ENCODE measurements around the gene EPM2A. TPM values are rescaled to one million over a fixed set of nuclear protein-coding genes. Genes with fewer than 3 reads are reported as not detected.
"Not testable (repeated sequence)": the region's sequence is repeated elsewhere in the genome, so short reads cannot be mapped to it uniquely, and the experiment has no call there.

Gene EPM2A
- total RNA-seq, 1 donor from 2014 or later, result 9.6 TPM

GRCh38 chr6:145744619-145745018, 9.3 kb upstream of the EPM2A start:
- TF ChIP-seq CTCF (IDR thresholded peaks at IDR 0.05) (no peak), EZH2phosphoT487 (IDR thresholded peaks at IDR 0.05) (no peak), EZH2 (IDR thresholded peaks at IDR 0.05) (no peak)
- H3K27me3 Mint-ChIP-seq (ENCODE audit: insufficient read depth, low read depth), result peaks cover 2% of the 10 kb centered on the region

GRCh38 chr6:145743332-145743731, 8.0 kb upstream of the EPM2A start:
- H3K9ac ChIP-seq, result no peak overlapping the region
- Mint-ChIP-seq H3K27me3 (ENCODE audit: insufficient read depth, low read depth) (peaks cover 4% of the 10 kb centered on the region), H3K36me3 (peaks cover 4% of the 10 kb centered on the region), H3K9me3 (peaks cover 23% of the 10 kb centered on the region), H3K27ac (no peak overlapping the region), H3K4me3 (no peak overlapping the region), H3K4me1 (no peaks in the 10 kb centered on the region)
- peaks cover 5% of the 10 kb centered on the region for H3F3A ChIP-seq (ENCODE audit: low read depth)
- H3K4me3 ChIP-seq, result no peak overlapping the region
- H3K27ac ChIP-seq, result no peak overlapping the region
- no peak overlapping the region for H3K4me2 ChIP-seq
- H3K27me3 ChIP-seq, result no peaks in the 10 kb centered on the region
- TF ChIP-seq EZH2phosphoT487 (IDR thresholded peaks at IDR 0.05) (no peak), CTCF (IDR thresholded peaks at IDR 0.05) (no peak), EZH2 (IDR thresholded peaks at IDR 0.05) (no peak)
- no peaks in the 10 kb centered on the region for H4K20me1 ChIP-seq (ENCODE audit: low read depth)
- H3K79me2 ChIP-seq (ENCODE audit: low read depth), result no peaks in the 10 kb centered on the region
- no peaks in the 10 kb centered on the region for H3K36me3 ChIP-seq
- H3K4me1 ChIP-seq, result no peaks in the 10 kb centered on the region
- no peaks in the 10 kb centered on the region for H3K9me3 ChIP-seq (ENCODE audit: low read depth)
- DNase-seq (ENCODE audit: low spot score), result no peak
- H2AFZ ChIP-seq (replicated peaks), result no peak overlapping the region

More at GRCh38 chr6:145744619-145745018, 9.3 kb upstream of the EPM2A start:
- Histone ChIP-seq H3K9ac (no peak overlapping the region), H3K4me1 (no peaks in the 10 kb centered on the region), H3K79me2 (ENCODE audit: low read depth) (no peaks in the 10 kb centered on the region), H3K4me3 (no peak overlapping the region), H3K27me3 (no peaks in the 10 kb centered on the region), H3F3A (ENCODE audit: low read depth) (no peaks in the 10 kb centered on the region), H3K27ac (no peak overlapping the region), H3K36me3 (no peaks in the 10 kb centered on the region), H3K9me3 (ENCODE audit: low read depth) (no peaks in the 10 kb centered on the region), H2AFZ (replicated peaks) (no peak overlapping the region), H4K20me1 (ENCODE audit: low read depth) (no peaks in the 10 kb centered on the region), H3K4me2 (no peak overlapping the region)
- Mint-ChIP-seq H3K4me1 (no peaks in the 10 kb centered on the region), H3K36me3 (peaks cover 4% of the 10 kb centered on the region), H3K27ac (no peak overlapping the region), H3K9me3 (peaks cover 19% of the 10 kb centered on the region), H3K4me3 (no peak overlapping the region)
- no peak for DNase-seq (ENCODE audit: low spot score)

GRCh38 chr6:145742472-145742871, 7.2 kb upstream of the EPM2A start:
- not testable (repeated sequence) for H3K27ac Mint-ChIP-seq; H3K36me3 ChIP-seq; H3K9ac ChIP-seq; H3K4me1 ChIP-seq; H3K27me3 Mint-ChIP-seq (ENCODE audit: insufficient read depth, low read depth); DNase-seq (ENCODE audit: low spot score); H3K4me3 Mint-ChIP-seq; H3K36me3 Mint-ChIP-seq; H3K9me3 ChIP-seq (ENCODE audit: low read depth); H3F3A ChIP-seq (ENCODE audit: low read depth); H3K4me1 Mint-ChIP-seq; H3K27me3 ChIP-seq; H3K27ac ChIP-seq; H3K79me2 ChIP-seq (ENCODE audit: low read depth); H4K20me1 ChIP-seq (ENCODE audit: low read depth); H3K4me3 ChIP-seq; H3K4me2 ChIP-seq; H2AFZ ChIP-seq (replicated peaks)
- peaks cover 20% of the 10 kb centered on the region for H3K9me3 Mint-ChIP-seq

- H3K36me3 ChIP-seq; DNase-seq (ENCODE audit: low spot score); H4K20me1 ChIP-seq (ENCODE audit: low read depth); H3K4me2 ChIP-seq; H3K27ac Mint-ChIP-seq; H2AFZ ChIP-seq (replicated peaks); H3K9ac ChIP-seq; H3K9me3 ChIP-seq (ENCODE audit: low read depth); H3K27ac ChIP-seq; H3K4me1 Mint-ChIP-seq; H3K79me2 ChIP-seq (ENCODE audit: low read depth); H3K4me3 Mint-ChIP-seq; H3K4me3 ChIP-seq; H3K27me3 ChIP-seq; H3K36me3 Mint-ChIP-seq; H3K27me3 Mint-ChIP-seq (ENCODE audit: insufficient read depth, low read depth): not testable (repeated sequence)
- peaks cover 12% of the 10 kb centered on the region for H3K4me1 ChIP-seq
- H3F3A ChIP-seq (ENCODE audit: low read depth), result peaks cover 26% of the 10 kb centered on the region
- peaks cover 17% of the 10 kb centered on the region for H3K9me3 Mint-ChIP-seq
These were observed 4.4 kb upstream of the EPM2A start for GRCh38 chr6:145739685-145740084.
